Activated CD4-positive, alpha-beta T cell treated with anti-CD3 and anti-CD28 coated beads for 36 hours (primary cell): ENCODE results near the gene DYDC1. TPM values are rescaled to one million over a fixed set of nuclear protein-coding genes. Genes with fewer than 3 reads are reported as not detected.
"Not testable (repeated sequence)": the region's sequence is repeated elsewhere in the genome, so short reads cannot be mapped to it uniquely, and the experiment has no call there.

Source experiments
- ATAC-seq: fragments of 200-7000 bp; cut with Tn5 transposase; one replicate; pipeline ENCODE4 v1.10.0; 2021; ENCODE audit warnings: mild to moderate bottlenecking, moderate library complexity
- CTCF ChIA-PET: fragments of 350-600 bp; sonication (Branson Sonifier 250); formaldehyde crosslinking; loops from one replicate; lab custom pipeline; 2021; ENCODE audit warnings: antibody characterized with exemption; lab: Charles Lee
- POLR2A ChIA-PET: fragments of 350-600 bp; sonication (Branson Sonifier 250); formaldehyde crosslinking; loops from one replicate; lab custom pipeline; 2021; ENCODE audit warnings: antibody characterized with exemption, inconsistent platforms; lab: Charles Lee
- DNase-seq: peaks from one replicate; pipeline ENCODE4 v3.0.0-alpha.2; 2020
- H3K27ac Mint-ChIP-seq: one replicate; pipeline ENCODE4 v1.8.0; 2021; ENCODE audit warnings: mixed read lengths
- H3K27me3 Mint-ChIP-seq: one replicate; pipeline ENCODE4 v1.8.0; 2021; ENCODE audit warnings: mixed read lengths
- H3K36me3 Mint-ChIP-seq: one replicate; pipeline ENCODE4 v1.8.0; 2021; ENCODE audit warnings: low read depth, mixed read lengths
- H3K4me1 Mint-ChIP-seq: one replicate; pipeline ENCODE4 v1.8.0; 2021; ENCODE audit warnings: mixed read lengths
- H3K4me3 Mint-ChIP-seq: one replicate; pipeline ENCODE4 v1.8.0; 2021; ENCODE audit warnings: mild to moderate bottlenecking, moderate library complexity, mixed read lengths
- H3K9me3 Mint-ChIP-seq: one replicate; pipeline ENCODE4 v1.8.0; 2021; ENCODE audit warnings: low read depth, mixed read lengths
- intact Hi-C, 2 experiments: fragments of 100-400 bp; cut with DNase I in 1 of 2; cut with micrococcal nuclease in 1 of 2; formaldehyde crosslinking; loops; one replicate each; pipeline versions ENCODE4 v1.14.2 to v1.15.1; 2022 to 2024; cut with DNase I, micrococcal nuclease
- total RNA-seq, 2 experiments: library from RNA; stranded (reverse); gene quantifications; one replicate each; pipeline ENCODE4 v1.2.3, GENCODE V29; 2021

DYDC1 gene
- total RNA-seq, 2 experiments from 2014 or later: not detected

DNA sequence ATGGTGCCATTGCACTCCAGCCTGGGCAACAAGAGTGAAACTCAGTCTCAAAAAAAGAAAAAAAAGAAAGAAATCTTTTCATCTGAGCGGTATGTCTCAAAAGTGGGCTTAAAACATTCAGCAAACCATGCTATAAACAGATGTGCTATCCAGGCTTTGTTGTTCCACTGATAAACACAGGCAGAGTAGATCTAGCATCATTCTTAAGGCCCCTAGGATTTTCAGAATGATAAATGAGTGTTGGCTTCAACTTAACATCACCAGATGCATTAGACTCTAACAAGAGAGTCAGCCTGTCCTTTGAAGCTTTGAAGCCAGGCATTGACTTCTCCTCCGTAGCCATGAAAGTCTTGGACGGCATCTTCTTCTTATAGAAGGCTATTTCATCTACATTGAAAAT lies 23.1 kb upstream of the DYDC1 start:
- H3K36me3 Mint-ChIP-seq: no peaks in the 10 kb centered on the region
- H3K4me1 Mint-ChIP-seq: peaks cover 19% of the 10 kb centered on the region
- intact Hi-C loops: loop anchor here (5.0 to 10.0 kb wide), 4 partner anchors 148 to 545 kb away; no protein-coding TSS in a partner anchor

DNA sequence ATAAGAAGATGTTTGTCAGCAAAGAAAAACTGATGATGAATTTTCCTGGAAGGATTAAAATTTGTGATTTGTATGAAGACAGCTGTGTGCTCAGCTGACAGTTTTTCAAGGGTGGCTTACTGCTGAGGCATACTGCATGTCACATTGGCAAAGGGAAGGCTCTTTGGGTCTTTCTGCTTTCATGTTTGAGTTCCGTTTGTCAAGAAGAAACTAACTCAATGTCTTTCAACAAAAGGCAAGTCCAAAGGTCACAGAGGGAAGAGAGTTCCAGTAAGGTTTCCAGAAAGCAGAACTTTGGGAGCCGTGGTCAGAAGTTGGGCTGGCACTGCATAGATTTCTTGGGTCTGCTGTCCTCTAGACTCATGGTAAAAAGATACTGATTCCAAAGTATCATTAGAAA lies 16.9 kb upstream of the DYDC1 start:
- ATAC-seq: no peak

More for the DNA sequence above, 23.1 kb upstream of the DYDC1 start:
- ATAC-seq: no peak
- no peaks in the 10 kb centered on the region for H3K9me3 Mint-ChIP-seq
- DNase-seq: no peak
- H3K27me3 Mint-ChIP-seq: no peaks in the 10 kb centered on the region
- POLR2A ChIA-PET: no interaction called here
- H3K4me3 Mint-ChIP-seq: no peak overlapping the region
- H3K27ac Mint-ChIP-seq: no peak overlapping the region
- CTCF ChIA-PET: interaction anchor here (0.7 to 4.2 kb wide), 7 partner anchors 17 to 257 kb away, joined by 3 to 37 read pairs (median 3); no protein-coding TSS in a partner anchor

DNA sequence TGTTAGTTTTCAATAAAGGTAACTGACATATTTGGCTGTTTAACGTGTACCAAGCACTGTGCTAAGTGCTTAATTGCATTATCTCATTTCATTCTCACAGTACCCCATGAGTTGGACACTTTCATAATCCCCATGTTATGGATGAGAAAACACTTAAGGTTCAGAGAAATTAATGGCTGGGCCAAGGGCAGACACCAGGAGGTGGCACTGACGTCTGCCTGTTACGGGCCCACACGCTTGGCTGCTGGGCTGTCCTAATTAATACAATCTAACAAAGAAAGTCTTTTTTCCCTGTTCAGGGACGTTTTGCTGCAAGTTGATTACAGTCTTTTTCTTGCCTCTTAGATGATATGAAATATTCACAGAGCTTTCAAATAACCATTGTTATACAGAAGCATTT lies 16.1 kb upstream of the DYDC1 start:
- Mint-ChIP-seq H3K4me3 (no peak overlapping the region), H3K9me3 (peaks cover 6% of the 10 kb centered on the region), H3K27me3 (peaks cover 2% of the 10 kb centered on the region), H3K36me3 (peaks cover 4% of the 10 kb centered on the region), H3K4me1 (peaks cover 1% of the 10 kb centered on the region), H3K27ac (no peak overlapping the region)
- no peak for ATAC-seq
- POLR2A ChIA-PET: no interaction called here
- CTCF ChIA-PET: interaction anchor here (0.9 to 1.0 kb wide), 2 partner anchors 224 to 226 kb away, joined by 3 read pairs; no protein-coding TSS in a partner anchor
- no peak for DNase-seq
- intact Hi-C loops: no loop called here

More for the DNA sequence above, 16.9 kb upstream of the DYDC1 start:
- no peaks in the 10 kb centered on the region for H3K36me3 Mint-ChIP-seq
- peaks cover 6% of the 10 kb centered on the region for H3K4me1 Mint-ChIP-seq
- no peak overlapping the region for H3K27ac Mint-ChIP-seq
- DNase-seq: no peak
- intact Hi-C loops: no loop called here
- ChIA-PET POLR2A (no interaction called here), CTCF (interaction anchor here (0.9 to 1.0 kb wide), 2 partner anchors 223 to 225 kb away, joined by 3 read pairs; no protein-coding TSS in a partner anchor)
- H3K27me3 Mint-ChIP-seq: no peaks in the 10 kb centered on the region
- peaks cover 2% of the 10 kb centered on the region for H3K9me3 Mint-ChIP-seq
- no peak overlapping the region for H3K4me3 Mint-ChIP-seq

DNA sequence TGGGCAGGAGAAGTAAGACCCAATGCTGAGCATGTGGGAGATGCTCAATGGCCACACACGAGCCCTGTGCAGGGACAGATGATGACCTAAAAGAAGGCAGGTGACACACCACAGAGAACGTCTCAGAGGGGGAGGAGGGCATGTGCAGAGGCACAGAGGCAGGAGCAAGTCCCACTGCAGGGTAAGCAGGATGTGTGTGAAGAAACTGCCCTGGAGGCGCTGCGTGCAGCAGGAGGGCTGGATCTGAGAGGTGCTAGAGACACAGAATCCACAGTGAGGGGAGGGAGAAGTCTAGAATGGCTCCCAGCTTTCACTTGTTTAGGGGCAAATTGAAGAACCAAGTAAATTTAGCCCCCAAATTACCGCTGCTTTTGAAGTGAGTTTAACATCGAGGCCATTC lies 14.9 kb upstream of the DYDC1 start:
- Mint-ChIP-seq H3K27ac (no peak overlapping the region), H3K4me1 (no peaks in the 10 kb centered on the region), H3K27me3 (peaks cover 2% of the 10 kb centered on the region), H3K9me3 (peaks cover 11% of the 10 kb centered on the region), H3K36me3 (peaks cover 4% of the 10 kb centered on the region), H3K4me3 (no peak overlapping the region)
- intact Hi-C loops: no loop called here
- ChIA-PET CTCF (no interaction called here), POLR2A (no interaction called here)
- ATAC-seq: no peak
- no peak for DNase-seq

DNA sequence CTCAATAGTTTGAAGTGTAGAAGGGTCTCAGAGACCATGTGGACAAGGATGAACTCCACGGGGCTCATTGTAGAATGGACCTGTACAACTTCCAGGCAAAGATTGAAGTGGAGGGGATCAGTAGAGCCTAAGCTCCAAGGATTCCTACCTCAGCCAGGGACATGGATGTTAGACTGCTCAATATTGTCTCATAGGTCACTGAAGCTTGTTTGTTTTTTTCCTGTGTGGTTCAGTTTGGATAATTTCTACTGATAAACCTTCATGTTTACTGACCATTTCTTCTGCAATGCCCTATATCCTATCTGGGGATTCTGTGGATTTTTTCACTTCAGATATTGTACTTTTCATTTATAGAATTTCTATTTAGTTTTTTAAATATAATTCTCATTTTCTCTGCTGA lies 9.0 kb upstream of the DYDC1 start:
- peaks cover 2% of the 10 kb centered on the region for H3K27me3 Mint-ChIP-seq
- no peak overlapping the region for H3K4me3 Mint-ChIP-seq
- H3K9me3 Mint-ChIP-seq: peaks cover 11% of the 10 kb centered on the region
- H3K4me1 Mint-ChIP-seq: no peaks in the 10 kb centered on the region
- peaks cover 4% of the 10 kb centered on the region for H3K36me3 Mint-ChIP-seq
- CTCF ChIA-PET: interaction anchor here (1.3 kb wide), 1 partner anchor 12 kb away, joined by 6 read pairs; no protein-coding TSS in a partner anchor
- no peak overlapping the region for H3K27ac Mint-ChIP-seq
- intact Hi-C loops: no loop called here
- DNase-seq (no peak), ATAC-seq (no peak)
- POLR2A ChIA-PET: no interaction called here

DNA sequence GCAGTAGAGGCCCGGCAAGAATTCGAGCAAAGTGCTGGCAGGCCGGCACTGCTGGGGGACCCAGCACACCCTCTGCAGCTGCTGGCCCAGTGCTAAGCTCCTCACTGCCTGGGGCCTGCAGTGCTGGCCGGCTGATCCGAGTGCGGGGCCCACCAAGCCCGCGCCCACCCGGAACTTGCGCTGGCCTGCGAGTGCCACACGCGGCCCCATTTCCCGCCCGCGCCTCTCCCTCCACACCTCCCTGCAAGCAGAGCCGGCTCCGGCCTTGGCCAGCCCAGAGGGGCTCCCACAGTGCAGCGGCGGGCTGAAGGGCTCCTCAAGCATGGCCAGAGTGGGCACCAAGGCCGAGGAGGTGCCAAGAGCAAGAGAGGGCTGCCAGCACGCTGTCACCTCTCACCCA lies 3.1 kb upstream of the DYDC1 start:
- intact Hi-C loops: no loop called here
- Mint-ChIP-seq H3K9me3 (no peaks in the 10 kb centered on the region), H3K27ac (no peak overlapping the region), H3K4me1 (peaks cover 7% of the 10 kb centered on the region), H3K27me3 (peaks cover 18% of the 10 kb centered on the region), H3K36me3 (no peaks in the 10 kb centered on the region), H3K4me3 (no peak overlapping the region)
- DNase-seq (no peak), ATAC-seq (no peak)
- ChIA-PET CTCF (interaction anchor here (1.2 to 1.3 kb wide), 2 partner anchors 20 to 55 kb away, joined by 3 read pairs; no protein-coding TSS in a partner anchor), POLR2A (no interaction called here)

DNA sequence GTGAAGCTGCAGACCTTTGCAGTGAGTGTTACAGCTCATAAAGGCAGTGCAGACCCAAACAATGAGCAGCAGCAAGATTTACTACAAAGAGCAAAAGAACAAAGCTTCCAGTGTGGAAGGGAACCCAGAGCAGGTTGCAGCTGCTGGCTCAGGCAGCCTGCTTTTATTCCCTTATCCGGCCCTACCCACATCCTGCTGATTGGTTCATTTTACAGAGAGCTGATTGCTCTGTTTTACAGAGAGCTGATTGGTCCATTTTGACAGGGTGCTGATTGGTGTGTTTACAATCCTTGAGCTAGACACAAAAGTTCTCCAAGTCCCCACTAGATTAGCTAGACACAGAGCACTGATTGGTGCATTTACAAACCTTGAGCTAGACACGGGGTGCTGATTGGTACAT lies 2.4 kb upstream of the DYDC1 start:
- H3K4me3 Mint-ChIP-seq, POLR2A ChIA-PET, H3K27ac Mint-ChIP-seq, ATAC-seq, H3K9me3 Mint-ChIP-seq, intact Hi-C loops, DNase-seq, H3K4me1 Mint-ChIP-seq, H3K36me3 Mint-ChIP-seq: not testable (repeated sequence)
- peaks cover 20% of the 10 kb centered on the region for H3K27me3 Mint-ChIP-seq
- CTCF ChIA-PET: interaction anchor here (0.6 to 1.3 kb wide), 2 partner anchors 17 to 21 kb away, joined by 3 to 4 read pairs; no protein-coding TSS in a partner anchor

DNA sequence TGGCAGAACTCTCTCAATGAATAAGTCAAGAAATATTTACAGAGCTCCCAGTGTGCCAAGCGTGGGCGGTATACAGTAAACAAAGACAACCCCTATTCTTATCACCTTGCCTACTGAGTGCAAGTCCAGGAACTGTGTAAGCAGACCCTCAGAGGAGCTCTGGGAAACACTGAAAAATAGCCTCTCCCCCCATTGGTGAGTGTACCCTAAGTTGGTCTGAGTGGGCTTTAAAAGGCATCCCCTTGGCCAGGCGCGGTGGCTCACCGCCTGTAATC lies 1.2 kb upstream of the DYDC1 start:
- Mint-ChIP-seq H3K9me3 (no peaks in the 10 kb centered on the region), H3K27me3 (peaks cover 20% of the 10 kb centered on the region), H3K4me1 (peaks cover 7% of the 10 kb centered on the region), H3K27ac (no peak overlapping the region), H3K4me3 (no peak overlapping the region), H3K36me3 (no peaks in the 10 kb centered on the region)
- CTCF ChIA-PET: interaction anchor here (0.8 to 1.0 kb wide), 3 partner anchors 21 to 148 kb away, joined by 3 read pairs; no protein-coding TSS in a partner anchor
- ATAC-seq: no peak
- DNase-seq: no peak
- intact Hi-C loops: no loop called here
- POLR2A ChIA-PET: no interaction called here

DNA sequence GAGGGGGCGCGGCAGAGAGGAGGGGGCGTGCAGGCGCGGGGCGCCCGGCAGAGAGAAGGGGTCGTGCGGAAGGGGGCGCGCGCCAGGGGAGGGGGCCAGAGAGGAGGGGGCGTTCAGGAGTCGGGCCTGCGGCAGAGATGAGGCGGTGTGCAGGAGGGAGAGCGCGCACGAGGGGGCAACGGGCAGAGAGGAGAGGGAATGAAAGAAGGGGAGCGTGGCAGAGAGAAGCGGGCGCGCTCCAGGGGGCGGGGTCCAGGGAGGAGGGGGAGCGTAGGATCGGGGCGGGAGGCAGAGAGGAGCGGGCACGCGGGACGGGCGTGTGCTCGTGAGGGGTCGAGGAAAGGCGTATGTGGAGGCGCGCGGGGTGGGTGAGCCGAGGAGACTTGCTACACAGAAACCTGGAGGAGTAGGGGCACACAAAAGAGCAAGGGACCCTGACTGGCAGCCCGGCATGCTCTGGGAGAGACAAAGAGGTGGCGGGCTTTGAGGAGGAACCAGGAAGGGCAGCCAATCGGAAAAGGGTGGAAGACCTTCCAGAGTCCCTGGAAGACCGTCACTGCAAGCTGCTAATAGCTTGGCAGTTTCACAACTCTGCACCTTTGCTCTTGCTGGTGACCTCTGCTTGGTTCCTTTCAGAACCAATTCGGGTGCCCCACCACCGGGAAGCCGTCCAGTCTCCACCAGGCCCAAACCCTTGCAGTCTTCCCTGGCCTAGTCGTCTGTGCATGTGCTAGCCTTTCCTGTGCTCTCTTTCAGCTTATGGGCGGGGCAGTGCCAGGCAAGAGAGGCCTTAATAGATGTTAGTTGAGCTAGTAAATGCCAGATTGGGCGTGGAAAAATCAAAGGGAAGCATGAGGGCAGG lies 665 bp upstream of the DYDC1 start:
- POLR2A ChIA-PET: no interaction called here
- Mint-ChIP-seq H3K9me3 (no peaks in the 10 kb centered on the region), H3K4me1 (peaks cover 7% of the 10 kb centered on the region), H3K36me3 (no peaks in the 10 kb centered on the region), H3K4me3 (peak overlapping the region; percentile 66), H3K27me3 (peaks cover 20% of the 10 kb centered on the region), H3K27ac (no peak overlapping the region)
- peak; percentile 41 for DNase-seq
- CTCF ChIA-PET: interaction anchor here (0.8 to 1.2 kb wide), 5 partner anchors 21 to 149 kb away, joined by 3 to 6 read pairs (median 3); no protein-coding TSS in a partner anchor
- intact Hi-C loops: no loop called here
- peak; percentile 17 for ATAC-seq

DNA sequence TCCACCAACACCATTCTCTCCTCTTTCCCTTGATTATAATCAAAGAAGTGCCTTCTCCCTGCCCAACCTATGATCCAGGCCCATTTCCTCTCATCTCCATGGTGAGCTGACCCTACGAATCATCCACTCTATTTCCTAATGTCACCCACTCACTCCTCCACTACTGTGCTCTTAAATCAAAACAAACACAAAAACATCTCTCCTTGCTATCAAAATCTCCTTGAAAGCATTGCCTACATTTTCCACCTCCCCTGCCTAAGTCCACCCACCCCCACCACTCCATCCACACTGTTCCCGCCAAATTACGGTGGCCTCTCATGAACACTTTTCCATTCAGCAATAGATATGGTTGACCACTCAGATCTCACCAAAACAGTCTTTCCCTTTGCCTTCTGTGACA lies 5.3 kb downstream of the DYDC1 start:
- DNase-seq (no peak), ATAC-seq (no peak)
- H3K4me1 Mint-ChIP-seq: no peaks in the 10 kb centered on the region
- no peak overlapping the region for H3K4me3 Mint-ChIP-seq
- peaks cover 15% of the 10 kb centered on the region for H3K27me3 Mint-ChIP-seq
- POLR2A ChIA-PET: no interaction called here
- H3K27ac Mint-ChIP-seq: no peak overlapping the region
- CTCF ChIA-PET: interaction anchor here (1.0 to 1.5 kb wide), 2 partner anchors 27 to 50 kb away, joined by 3 to 4 read pairs; no protein-coding TSS in a partner anchor
- no peaks in the 10 kb centered on the region for H3K9me3 Mint-ChIP-seq
- H3K36me3 Mint-ChIP-seq: no peaks in the 10 kb centered on the region
- intact Hi-C loops: no loop called here

DNA sequence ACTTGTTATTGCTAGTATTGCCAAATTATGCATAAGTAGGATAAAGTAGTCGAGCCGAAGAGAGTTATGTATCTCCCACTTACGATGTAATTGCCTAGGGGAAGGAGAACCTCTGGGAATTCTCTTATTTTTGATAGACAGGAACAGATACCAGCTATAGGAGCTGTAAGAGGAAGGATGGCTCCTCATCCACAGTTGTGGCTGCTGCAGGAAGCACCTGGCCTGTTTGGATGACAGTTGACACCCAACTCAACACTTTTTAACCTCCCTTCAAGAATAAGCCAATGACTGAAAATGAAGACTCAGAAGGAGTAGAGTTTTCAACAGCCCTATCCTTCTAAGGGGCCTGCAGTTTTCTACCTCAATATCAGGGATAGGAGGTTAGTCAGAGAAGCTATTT lies 6.3 kb downstream of the DYDC1 start:
- H3K36me3 Mint-ChIP-seq: no peaks in the 10 kb centered on the region
- ChIA-PET POLR2A (no interaction called here), CTCF (no interaction called here)
- no peak for ATAC-seq
- no peaks in the 10 kb centered on the region for H3K9me3 Mint-ChIP-seq
- peaks cover 10% of the 10 kb centered on the region for H3K27me3 Mint-ChIP-seq
- DNase-seq: no peak
- no peak overlapping the region for H3K27ac Mint-ChIP-seq
- intact Hi-C loops: no loop called here
- no peak overlapping the region for H3K4me3 Mint-ChIP-seq
- no peaks in the 10 kb centered on the region for H3K4me1 Mint-ChIP-seq

DNA sequence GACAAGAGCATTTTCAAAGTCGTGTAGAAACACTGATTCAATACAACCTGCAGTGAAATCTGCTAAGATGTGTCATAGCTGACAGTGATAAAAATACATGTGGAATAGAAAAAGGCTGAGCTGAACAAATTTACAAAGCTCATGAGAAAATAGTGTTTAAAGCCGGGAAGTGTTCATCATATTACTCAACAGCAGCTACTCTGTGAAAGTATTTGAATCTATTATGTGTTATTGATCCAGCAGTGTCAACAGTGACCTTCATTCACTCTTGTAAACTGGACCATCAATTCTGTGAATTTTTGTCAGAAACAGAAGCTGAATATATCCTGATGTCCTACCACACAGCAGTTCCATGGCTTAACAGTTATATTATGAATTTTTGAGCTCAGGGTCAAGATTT lies 11.6 kb downstream of the DYDC1 start:
- Mint-ChIP-seq H3K9me3 (no peaks in the 10 kb centered on the region), H3K27me3 (no peaks in the 10 kb centered on the region), H3K4me1 (no peaks in the 10 kb centered on the region), H3K27ac (no peak overlapping the region), H3K4me3 (no peak overlapping the region), H3K36me3 (no peaks in the 10 kb centered on the region)
- ATAC-seq (no peak), DNase-seq (no peak)
- ChIA-PET POLR2A (no interaction called here), CTCF (interaction anchor here (0.7 to 1.5 kb wide), 2 partner anchors 32 to 33 kb away, joined by 3 read pairs; no protein-coding TSS in a partner anchor)
- intact Hi-C loops: no loop called here
